PC-3 (cell line): ENCODE results near the gene FOXK2. TPM values are rescaled to one million over a fixed set of nuclear protein-coding genes. Genes with fewer than 3 reads are reported as not detected.

Experiments
- ATAC-seq: fragments of 200-7000 bp; cut with Tn5 transposase; 2 replicates; pipeline ENCODE4 v1.9.1; 2020; ENCODE audit warnings: mild to moderate bottlenecking, moderate library complexity
- BruUV-seq: library from RNA; stranded (reverse); fragments of 400-500 nt; replicated peaks from 2 replicates; lab custom pipeline; 2021; lab: Mats Ljungman, UMichigan
- CTCF ChIA-PET: fragments of 300-600 bp; sonication (Branson Sonifier 250); formaldehyde crosslinking; loops from one replicate; lab custom pipeline; 2022; ENCODE audit warnings: antibody characterized with exemption; lab: Charles Lee
- POLR2A ChIA-PET: fragments of 300-600 bp; sonication (Branson Sonifier 250); formaldehyde crosslinking; loops from one replicate; lab custom pipeline; 2022; ENCODE audit warnings: antibody characterized with exemption; ENCODE audit not compliant: unreplicated experiment; lab: Charles Lee
- DNase-seq: peaks from one replicate; pipeline ENCODE4 v3.0.0-alpha.2; 2015
- H2AFZ ChIP-seq: fragments of 300-600 bp; sonication (generic); 2 replicates; pipeline ENCODE4 v1.6.0; 2016; ENCODE audit warnings: antibody characterized with exemption, low read length
- H3F3A ChIP-seq: fragments of 300-600 bp; sonication (generic); one replicate; pipeline ENCODE4 v1.6.0; 2017; ENCODE audit warnings: antibody characterized with exemption, low read length, control low read depth, mild to moderate bottlenecking; ENCODE audit not compliant: unreplicated experiment
- H3K27ac ChIP-seq: fragments of 300-600 bp; sonication (generic); 2 replicates; pipeline ENCODE4 v1.5.1; 2016; ENCODE audit warnings: mild to moderate bottlenecking, low read length
- H3K27me3 ChIP-seq: fragments of 300-600 bp; sonication (generic); 2 replicates; pipeline ENCODE4 v1.6.1; 2016; ENCODE audit warnings: low read length, mixed read lengths
- H3K36me3 ChIP-seq: fragments of 300-600 bp; sonication (generic); 2 replicates; pipeline ENCODE4 v1.6.1; 2016; ENCODE audit warnings: low read depth, mixed run types, low read length, mixed read lengths
- H3K4me1 ChIP-seq: fragments of 300-600 bp; sonication (generic); 2 replicates; pipeline ENCODE4 v1.5.1; 2016; ENCODE audit warnings: low read length; ENCODE audit not compliant: insufficient read depth
- H3K4me2 ChIP-seq: fragments of 300-600 bp; sonication (generic); 2 replicates; pipeline ENCODE4 v1.6.0; 2016; ENCODE audit warnings: low read length
- H3K4me3 ChIP-seq: fragments of 300-600 bp; sonication (generic); 2 replicates; pipeline ENCODE4 v1.5.1; 2016; ENCODE audit warnings: mild to moderate bottlenecking, low read length, mixed read lengths
- H3K79me2 ChIP-seq: fragments of 300-600 bp; sonication (generic); 2 replicates; pipeline ENCODE4 v1.6.1; 2017; ENCODE audit warnings: low read length, mixed read lengths
- H3K9ac ChIP-seq: fragments of 300-600 bp; sonication (generic); 2 replicates; pipeline ENCODE4 v1.6.0; 2016; ENCODE audit warnings: mild to moderate bottlenecking, low read length
- H3K9me2 ChIP-seq: fragments of 300-600 bp; sonication (generic); replicated peaks from 2 replicates; pipeline ENCODE4 v1.6.1; 2016; ENCODE audit warnings: mixed run types, low read length, mixed read lengths
- H3K9me3 ChIP-seq: fragments of 300-600 bp; sonication (generic); 2 replicates; pipeline ENCODE4 v1.6.1; 2016; ENCODE audit warnings: low read length, mixed read lengths
- H4K20me1 ChIP-seq: fragments of 300-600 bp; sonication (generic); 2 replicates; pipeline ENCODE4 v1.6.1; 2016; ENCODE audit warnings: low read length, mixed read lengths
- CTCF ChIP-seq: fragments of 300-600 bp; sonication (generic); conservative IDR thresholded peaks from 2 replicates; pipeline ENCODE4 v1.5.1; 2017; ENCODE audit warnings: antibody characterized with exemption, low read depth, mild to moderate bottlenecking, low read length
- EZH2 ChIP-seq: fragments of 300-600 bp; sonication (generic); IDR thresholded peaks from one replicate; pipeline ENCODE4 v1.6.1; 2017; ENCODE audit warnings: antibody characterized with exemption, mild to moderate bottlenecking, low read length; ENCODE audit not compliant: unreplicated experiment
- EZH2phosphoT487 ChIP-seq: fragments of 300-600 bp; sonication (generic); IDR thresholded peaks from 2 replicates; pipeline ENCODE4 v1.6.1; 2018; ENCODE audit warnings: mild to moderate bottlenecking, antibody characterized with exemption, low read length, borderline replicate concordance
- intact Hi-C: fragments of 100-400 bp; cut with micrococcal nuclease; formaldehyde crosslinking; loops from 2 replicates; pipeline ENCODE4 v1.9.0; 2023
- total RNA-seq: library from RNA; depleted of rRNA; stranded (reverse); fragments of >200 nt; gene quantifications from 2 replicates; pipeline ENCODE4 v1.2.3, GENCODE V29; 2014

Gene FOXK2
- total RNA-seq, 1 experiment from 2014 or later: 60.5 TPM

- 0 out of 2 replicates have a peak, but pooled peaks cover under 1% of the 10 kb centered on the region for H3K79me2 ChIP-seq
- no peaks in the 10 kb centered on the region for H4K20me1 ChIP-seq
- H3K9me2 ChIP-seq: no peaks in the 10 kb centered on the region
- DNase-seq: no peak
- peaks cover 10% of the 10 kb centered on the region for H3K4me1 ChIP-seq
- ChIA-PET POLR2A (no interaction called here), CTCF (no interaction called here)
- no peak for ATAC-seq
- H3K9me3 ChIP-seq: no peaks in the 10 kb centered on the region
- H2AFZ ChIP-seq: no peak overlapping the region
- intact Hi-C loops: no loop called here
- H3K9ac ChIP-seq: no peak overlapping the region
- TF ChIP-seq CTCF (no peak), EZH2phosphoT487 (no peak), EZH2 (no peak)
- no peak overlapping the region for H3K27ac ChIP-seq
- BruUV-seq: no TSS peak
- peaks cover 24% of the 10 kb centered on the region for H3K36me3 ChIP-seq
- H3F3A ChIP-seq: peaks cover 10% of the 10 kb centered on the region
- H3K4me3 ChIP-seq: no peak overlapping the region
- no peak overlapping the region for H3K4me2 ChIP-seq
- H3K27me3 ChIP-seq: no peaks in the 10 kb centered on the region
These were observed 69.0 kb downstream of the FOXK2 start for GRCh38 chr17:82588266-82589175.

GRCh38 chr17:82589851-82590180 is 70.3 kb downstream of the FOXK2 start:
- peaks cover 10% of the 10 kb centered on the region for H3F3A ChIP-seq
- no TSS peak for BruUV-seq
- ATAC-seq (no peak), DNase-seq (no peak)
- intact Hi-C loops: no loop called here
- no peak overlapping the region for H2AFZ ChIP-seq
- POLR2A ChIA-PET: no interaction called here
- no peaks in the 10 kb centered on the region for H3K9me3 ChIP-seq
- TF ChIP-seq EZH2 (no peak), CTCF (no peak), EZH2phosphoT487 (no peak)
- H3K27me3 ChIP-seq: no peaks in the 10 kb centered on the region
- H4K20me1 ChIP-seq: no peaks in the 10 kb centered on the region
- peaks cover 15% of the 10 kb centered on the region for H3K4me1 ChIP-seq
- H3K79me2 ChIP-seq: peaks cover 5% of the 10 kb centered on the region; the same call in 1 of the 2 replicates
- no peak overlapping the region for H3K4me3 ChIP-seq
- H3K36me3 ChIP-seq: peaks cover 16% of the 10 kb centered on the region
- H3K9ac ChIP-seq: no peak overlapping the region
- no peak overlapping the region for H3K4me2 ChIP-seq
- H3K27ac ChIP-seq: no peak overlapping the region
- CTCF ChIA-PET: no interaction called here
- H3K9me2 ChIP-seq: no peaks in the 10 kb centered on the region

- ChIA-PET POLR2A (no interaction called here), CTCF (no interaction called here)
- Histone ChIP-seq H3K4me3 (no peak overlapping the region), H3K4me2 (no peak overlapping the region), H3K9me3 (no peaks in the 10 kb centered on the region), H3F3A (peaks cover 10% of the 10 kb centered on the region), H3K9me2 (no peaks in the 10 kb centered on the region), H3K27me3 (no peaks in the 10 kb centered on the region), H3K27ac (no peak overlapping the region), H3K9ac (no peak overlapping the region), H3K79me2 (peaks cover 5% of the 10 kb centered on the region; the same call in 1 of the 2 replicates), H2AFZ (no peak overlapping the region), H3K36me3 (peaks cover 20% of the 10 kb centered on the region), H4K20me1 (no peaks in the 10 kb centered on the region), H3K4me1 (peaks cover 15% of the 10 kb centered on the region)
- no peak for TF ChIP-seq EZH2
- no peak for TF ChIP-seq CTCF
- TF ChIP-seq EZH2phosphoT487: no peak
- no peak for ATAC-seq
- intact Hi-C loops: no loop called here
- no peak for DNase-seq
- BruUV-seq: no TSS peak
These were observed 70.7 kb downstream of the FOXK2 start for GRCh38 chr17:82590216-82590615.
